Lower lobe of right lung (tissue), 2 donors: ENCODE data around the gene PIRT. TPM values are rescaled to one million over a fixed set of nuclear protein-coding genes. Genes with fewer than 3 reads are reported as not detected.

Source experiments
- ATAC-seq, 2 donors: fragments of 200-7000 bp; cut with Tn5 transposase; one replicate each; pipeline ENCODE4 v1.9.1; 2020 to 2022; ENCODE audit warnings: mild to moderate bottlenecking in 2 of 2, moderate library complexity in 2 of 2
- DNase-seq: peaks from one replicate; pipeline ENCODE4 v3.0.0-alpha.2; 2020
- H3K27ac ChIP-seq: fragments of 200-600 bp; one replicate; pipeline ENCODE4 v1.8.0; 2022
- H3K27me3 ChIP-seq: fragments of 200-600 bp; one replicate; pipeline ENCODE4 v1.8.0; 2022; ENCODE audit warnings: low read depth
- H3K36me3 ChIP-seq: fragments of 200-600 bp; one replicate; pipeline ENCODE4 v1.8.0; 2022; ENCODE audit warnings: mild to moderate bottlenecking
- H3K4me1 ChIP-seq: fragments of 200-600 bp; one replicate; pipeline ENCODE4 v1.8.0; 2022
- H3K4me3 ChIP-seq: fragments of 200-600 bp; one replicate; pipeline ENCODE4 v1.8.0; 2022; ENCODE audit warnings: mild to moderate bottlenecking
- H3K9me3 ChIP-seq: fragments of 200-600 bp; one replicate; pipeline ENCODE4 v1.8.0; 2022
- intact Hi-C: fragments of 100-400 bp; cut with DNase I; formaldehyde crosslinking; loops from one replicate; pipeline ENCODE4 v1.11.0; 2022
- total RNA-seq: library from RNA; stranded (reverse); fragmentation: NEBNext Ultra II Directional; extraction: Animal tissue kit (Norgen Biotek cat#: 25700); gene quantifications from one replicate; pipeline ENCODE4 v1.2.1, GENCODE V29; 2021
- TF ChIP-seq, protein P1 (sequence below): fragments of 200-600 bp; IDR thresholded peaks from one replicate; pipeline ENCODE4 v1.8.0; 2022; ENCODE audit warnings: antibody characterized with exemption, mild to moderate bottlenecking
- donor health status: DM: no; HTN: yes; CAD: no; lungs with severe emphysema.

PIRT gene
- total RNA-seq, 1 donor from 2014 or later = not detected

DNA sequence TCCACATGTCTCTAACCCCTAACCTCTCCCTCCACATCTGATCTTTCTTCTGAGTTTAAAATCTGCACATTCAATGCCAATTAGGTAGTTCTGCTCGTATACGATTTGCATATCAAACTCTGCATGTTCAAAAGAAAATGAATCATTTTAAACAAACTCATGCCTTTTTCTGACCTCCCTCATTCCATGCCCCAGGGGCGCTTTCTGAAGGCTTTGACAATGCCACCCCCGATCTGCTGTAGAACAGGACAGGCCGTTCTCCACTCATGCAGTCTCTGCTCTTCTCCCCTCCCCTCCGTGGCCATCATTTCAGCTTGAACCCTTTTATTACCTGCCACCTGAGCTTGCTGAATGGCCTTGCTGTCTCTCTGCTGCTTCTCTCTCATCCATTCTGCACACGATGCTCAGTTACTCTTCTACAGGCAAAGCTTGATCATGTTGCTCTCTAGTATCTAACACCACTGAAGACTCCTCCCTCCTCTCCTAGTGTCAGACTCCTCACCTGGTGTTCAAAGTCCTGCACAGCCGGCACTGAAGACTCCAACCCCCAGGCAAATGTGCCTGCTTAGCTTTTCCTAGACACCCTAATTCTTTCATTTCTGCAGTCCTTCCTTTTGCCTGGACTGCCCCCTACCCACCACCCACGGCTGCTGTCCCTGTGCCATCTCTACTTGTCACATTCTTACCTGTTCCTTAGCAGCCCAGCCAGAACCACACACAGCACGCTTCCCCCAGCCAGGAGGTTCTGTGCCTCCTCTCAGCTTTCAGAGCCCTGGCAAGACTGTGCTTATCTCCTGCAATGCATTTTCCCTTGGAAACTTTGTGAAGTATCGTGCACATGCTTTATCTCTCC lies 40.2 kb downstream of the PIRT start:
- TF ChIP-seq, protein P1, sequence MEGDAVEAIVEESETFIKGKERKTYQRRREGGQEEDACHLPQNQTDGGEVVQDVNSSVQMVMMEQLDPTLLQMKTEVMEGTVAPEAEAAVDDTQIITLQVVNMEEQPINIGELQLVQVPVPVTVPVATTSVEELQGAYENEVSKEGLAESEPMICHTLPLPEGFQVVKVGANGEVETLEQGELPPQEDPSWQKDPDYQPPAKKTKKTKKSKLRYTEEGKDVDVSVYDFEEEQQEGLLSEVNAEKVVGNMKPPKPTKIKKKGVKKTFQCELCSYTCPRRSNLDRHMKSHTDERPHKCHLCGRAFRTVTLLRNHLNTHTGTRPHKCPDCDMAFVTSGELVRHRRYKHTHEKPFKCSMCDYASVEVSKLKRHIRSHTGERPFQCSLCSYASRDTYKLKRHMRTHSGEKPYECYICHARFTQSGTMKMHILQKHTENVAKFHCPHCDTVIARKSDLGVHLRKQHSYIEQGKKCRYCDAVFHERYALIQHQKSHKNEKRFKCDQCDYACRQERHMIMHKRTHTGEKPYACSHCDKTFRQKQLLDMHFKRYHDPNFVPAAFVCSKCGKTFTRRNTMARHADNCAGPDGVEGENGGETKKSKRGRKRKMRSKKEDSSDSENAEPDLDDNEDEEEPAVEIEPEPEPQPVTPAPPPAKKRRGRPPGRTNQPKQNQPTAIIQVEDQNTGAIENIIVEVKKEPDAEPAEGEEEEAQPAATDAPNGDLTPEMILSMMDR = no peak
- DNase-seq (no peak), ATAC-seq (peak; percentile 15 to 19)
- H3K27me3 ChIP-seq = no peaks in the 10 kb centered on the region
- H3K9me3 ChIP-seq = no peaks in the 10 kb centered on the region
- H3K4me3 ChIP-seq = no peak overlapping the region
- H3K36me3 ChIP-seq = no peaks in the 10 kb centered on the region
- intact Hi-C loops = no loop called here
- no peak overlapping the region for H3K27ac ChIP-seq
- peaks cover 13% of the 10 kb centered on the region for H3K4me1 ChIP-seq

DNA sequence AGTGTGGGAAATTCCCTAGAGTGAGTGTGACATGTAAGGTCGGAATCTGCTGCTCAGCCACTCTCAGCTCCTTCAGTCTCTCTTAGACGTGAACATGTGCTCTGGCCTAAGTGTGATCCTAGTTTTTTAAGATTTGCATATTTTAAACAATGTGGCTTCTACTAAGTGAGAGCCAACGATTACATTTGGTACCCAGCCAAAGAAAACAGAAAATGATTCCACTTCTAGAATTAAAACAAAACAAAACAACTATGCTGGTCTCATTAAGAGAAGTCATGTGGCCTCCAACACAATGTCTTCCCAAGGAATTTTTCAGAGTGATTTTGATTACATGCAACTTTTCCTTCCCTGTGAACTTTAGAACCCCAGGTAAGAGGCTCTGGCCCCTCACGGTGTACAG lies 44.1 kb downstream of the PIRT start:
- Histone ChIP-seq H3K27ac (no peak overlapping the region), H3K4me3 (no peak overlapping the region), H3K9me3 (no peaks in the 10 kb centered on the region), H3K36me3 (no peaks in the 10 kb centered on the region), H3K4me1 (peaks cover 13% of the 10 kb centered on the region), H3K27me3 (no peaks in the 10 kb centered on the region)
- TF ChIP-seq, protein P1 = no peak
- intact Hi-C loops = no loop called here
- no peak for ATAC-seq
- DNase-seq = no peak

DNA sequence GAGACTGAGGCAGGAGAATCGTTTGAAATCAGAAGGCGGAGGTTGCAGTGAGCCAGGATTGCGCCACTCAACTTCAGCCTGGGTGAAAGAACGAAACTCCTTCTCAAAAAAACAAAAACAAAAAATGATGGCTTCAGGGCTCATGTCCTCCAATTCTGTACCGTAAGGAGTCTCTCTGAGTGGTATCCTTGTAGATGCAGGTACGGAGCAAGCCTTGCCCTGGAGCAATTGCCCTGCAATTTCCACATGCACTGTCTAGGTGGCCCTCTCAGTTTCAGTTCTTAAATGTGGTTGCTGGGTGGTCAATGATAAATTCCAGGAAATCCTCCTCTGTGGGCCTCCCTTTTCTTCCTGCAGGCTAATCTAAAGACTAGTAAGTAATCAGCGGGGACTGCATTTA lies 44.6 kb downstream of the PIRT start:
- Histone ChIP-seq H3K36me3 (no peaks in the 10 kb centered on the region), H3K4me3 (no peak overlapping the region), H3K9me3 (no peaks in the 10 kb centered on the region), H3K4me1 (peaks cover 12% of the 10 kb centered on the region), H3K27ac (no peak overlapping the region), H3K27me3 (no peaks in the 10 kb centered on the region)
- TF ChIP-seq, protein P1 = no peak
- intact Hi-C loops = no loop called here
- DNase-seq = no peak
- ATAC-seq = no peak

DNA sequence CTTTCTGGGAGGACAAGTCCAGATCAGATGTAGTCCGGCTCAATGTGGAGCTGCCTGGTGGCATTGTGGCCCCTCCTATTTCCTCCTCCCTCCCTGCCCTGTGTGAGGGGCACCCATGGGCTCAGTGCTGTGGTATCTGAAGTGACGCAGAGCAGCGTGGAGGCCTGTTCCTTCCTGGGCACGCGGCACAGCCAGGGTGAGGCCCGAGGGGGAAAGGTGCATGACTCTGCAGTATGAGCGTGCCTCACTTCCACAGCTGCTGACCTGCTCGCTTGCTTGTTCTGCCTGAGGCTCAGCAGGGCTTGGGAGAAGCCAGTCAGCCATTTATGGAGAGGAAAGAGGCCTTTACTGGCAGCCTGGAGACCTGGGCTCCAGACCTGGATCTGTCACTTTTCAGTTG lies 45.7 kb downstream of the PIRT start:
- no peaks in the 10 kb centered on the region for H3K27me3 ChIP-seq
- intact Hi-C loops = no loop called here
- peaks cover 4% of the 10 kb centered on the region for H3K4me1 ChIP-seq
- DNase-seq (no peak), ATAC-seq (peak in 1 of 2 donors; percentile 42)
- H3K9me3 ChIP-seq = no peaks in the 10 kb centered on the region
- H3K27ac ChIP-seq = no peak overlapping the region
- no peak overlapping the region for H3K4me3 ChIP-seq
- TF ChIP-seq, protein P1 = no peak
- H3K36me3 ChIP-seq = no peaks in the 10 kb centered on the region

DNA sequence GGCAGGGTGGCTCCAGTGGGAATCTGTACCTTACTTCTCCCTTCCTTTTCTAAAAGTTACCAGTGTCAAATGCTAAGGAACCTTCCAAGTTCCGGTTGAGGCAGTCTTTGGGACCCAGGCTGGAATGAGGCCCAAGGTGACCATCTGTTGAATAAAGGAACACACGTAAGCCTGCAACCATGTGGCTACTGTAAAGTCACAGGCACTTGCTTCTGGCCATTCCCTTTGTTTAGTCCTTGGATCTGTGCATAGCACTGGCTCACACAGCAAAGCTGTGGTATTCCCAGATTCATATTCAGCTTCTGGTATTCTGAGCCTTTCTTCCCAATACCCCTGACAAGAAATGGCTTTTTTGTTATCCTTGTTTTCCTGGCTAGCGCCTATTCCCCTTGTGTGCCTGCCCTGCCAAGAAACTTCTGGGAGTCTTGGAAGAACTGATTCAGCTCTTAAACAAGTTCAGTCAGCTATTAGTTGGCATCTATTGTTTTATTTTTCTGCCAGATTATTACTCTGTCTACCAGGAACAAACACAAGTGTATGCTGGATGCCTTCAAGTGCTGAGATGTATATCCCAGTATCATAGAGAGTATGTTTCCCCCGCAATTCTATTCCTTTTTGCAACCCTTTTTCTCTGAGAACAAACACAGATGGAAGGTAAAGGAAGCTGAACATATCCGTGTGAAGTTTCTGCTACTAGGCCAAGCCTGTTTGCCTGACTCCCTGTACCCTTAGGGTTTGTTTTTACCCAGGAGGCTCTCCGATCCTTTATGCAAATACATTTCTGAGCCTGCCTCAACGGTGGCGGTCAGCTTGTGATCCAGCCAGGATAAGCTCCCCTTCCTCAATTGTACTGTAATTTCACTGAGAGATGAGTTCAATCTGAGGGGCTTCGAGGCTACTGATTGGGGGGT lies 47.1 kb downstream of the PIRT start:
- H3K27me3 ChIP-seq = no peaks in the 10 kb centered on the region
- intact Hi-C loops = no loop called here
- no peaks in the 10 kb centered on the region for H3K36me3 ChIP-seq
- DNase-seq (no peak), ATAC-seq (no peak)
- peaks cover 4% of the 10 kb centered on the region for H3K4me1 ChIP-seq
- no peaks in the 10 kb centered on the region for H3K9me3 ChIP-seq
- TF ChIP-seq, protein P1 = no peak
- H3K4me3 ChIP-seq = no peak overlapping the region
- H3K27ac ChIP-seq = no peak overlapping the region
